Activated T-helper 1 cell treated with Interleukin-2 at 50 U/mL for 16 hours (primary cell): ENCODE data around the gene HAUS3.
"Not testable (repeated sequence)": the region's sequence is repeated elsewhere in the genome, so short reads cannot be mapped to it uniquely, and the experiment has no call there.

Experiments used
- DNase-seq: peaks from one replicate; pipeline ENCODE4 v3.0.0-alpha.2; 2020; ENCODE audit warnings: low read depth

HAUS3 gene

GRCh38 chr4:2220016-2220630, 21.8 kb downstream of the HAUS3 start:
- DNase-seq: peak; percentile 55

DNA sequence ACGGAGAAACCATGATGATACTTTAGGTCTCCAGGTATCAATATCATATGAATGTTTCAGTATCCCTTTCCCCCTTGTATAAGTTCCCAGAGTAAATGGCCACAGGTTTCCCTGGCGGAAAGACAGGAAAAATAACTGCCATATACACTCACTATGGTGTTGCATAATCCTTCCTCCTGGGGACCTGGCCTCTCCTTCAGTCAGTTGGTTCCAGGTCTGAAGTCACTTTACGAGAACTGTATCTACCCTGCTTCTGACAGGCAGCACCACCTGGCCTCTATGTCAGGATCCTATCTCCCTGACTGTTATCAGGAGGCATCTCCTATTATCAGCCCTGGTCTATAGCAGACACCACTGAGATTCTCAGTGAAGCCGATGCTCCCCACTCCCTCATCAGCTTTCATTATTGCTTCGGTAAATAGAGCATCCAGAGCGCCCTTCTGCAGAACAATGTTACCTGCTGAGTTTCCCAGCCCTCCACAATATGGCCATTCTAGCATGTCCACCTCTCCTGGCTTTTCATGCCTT, 22.6 kb downstream of the HAUS3 start:
- DNase-seq: no peak

- no peak for DNase-seq
These were observed 23.5 kb downstream of the HAUS3 start for GRCh38 chr4:2218436-2218835.

- no peak for DNase-seq
These were observed 24.2 kb downstream of the HAUS3 start for GRCh38 chr4:2217726-2218125.

DNA sequence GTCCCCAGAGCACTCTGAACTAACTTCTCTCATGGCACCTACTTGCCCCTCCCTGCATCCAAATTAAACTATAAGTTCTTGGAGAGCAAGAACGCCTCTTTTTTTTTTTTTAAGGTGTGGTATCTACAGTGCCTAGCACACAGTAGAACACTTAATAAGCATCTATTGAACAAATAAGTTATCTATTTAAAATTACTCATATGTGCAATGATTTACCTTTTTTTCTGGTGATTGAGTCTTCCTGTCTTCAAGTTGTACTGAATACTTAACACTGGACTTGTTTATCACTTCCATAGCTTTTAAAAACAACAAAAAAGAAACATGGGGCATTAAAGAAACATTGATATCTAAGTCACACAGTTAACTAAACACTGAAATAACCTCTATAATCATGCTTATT, 29.1 kb downstream of the HAUS3 start:
- no peak for DNase-seq

DNA sequence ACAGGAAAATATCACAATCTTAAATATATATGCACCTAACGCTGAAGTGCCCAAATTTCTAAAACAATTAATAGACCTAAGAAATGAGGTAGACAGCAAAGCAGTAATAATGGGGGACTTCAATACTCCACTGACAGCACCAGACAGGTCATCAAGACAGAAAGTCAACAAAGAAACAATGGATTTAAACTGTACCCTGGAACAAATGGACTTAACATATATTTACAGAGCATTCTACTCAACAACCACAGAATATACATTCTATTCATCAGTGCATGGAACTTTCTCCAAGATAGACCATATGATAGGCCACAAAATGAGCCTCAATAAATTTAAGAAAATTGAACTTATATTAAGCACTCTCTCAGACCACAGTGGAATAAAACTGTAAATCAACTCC, 39.1 kb downstream of the HAUS3 start:
- not testable (repeated sequence) for DNase-seq

- no peak for DNase-seq
These were observed 47.4 kb downstream of the HAUS3 start for GRCh38 chr4:2194496-2194895.

GRCh38 chr4:2193326-2193725, 48.6 kb downstream of the HAUS3 start:
- DNase-seq: no peak

GRCh38 chr4:2186865-2187172, 55.1 kb downstream of the HAUS3 start:
- no peak for DNase-seq

DNA sequence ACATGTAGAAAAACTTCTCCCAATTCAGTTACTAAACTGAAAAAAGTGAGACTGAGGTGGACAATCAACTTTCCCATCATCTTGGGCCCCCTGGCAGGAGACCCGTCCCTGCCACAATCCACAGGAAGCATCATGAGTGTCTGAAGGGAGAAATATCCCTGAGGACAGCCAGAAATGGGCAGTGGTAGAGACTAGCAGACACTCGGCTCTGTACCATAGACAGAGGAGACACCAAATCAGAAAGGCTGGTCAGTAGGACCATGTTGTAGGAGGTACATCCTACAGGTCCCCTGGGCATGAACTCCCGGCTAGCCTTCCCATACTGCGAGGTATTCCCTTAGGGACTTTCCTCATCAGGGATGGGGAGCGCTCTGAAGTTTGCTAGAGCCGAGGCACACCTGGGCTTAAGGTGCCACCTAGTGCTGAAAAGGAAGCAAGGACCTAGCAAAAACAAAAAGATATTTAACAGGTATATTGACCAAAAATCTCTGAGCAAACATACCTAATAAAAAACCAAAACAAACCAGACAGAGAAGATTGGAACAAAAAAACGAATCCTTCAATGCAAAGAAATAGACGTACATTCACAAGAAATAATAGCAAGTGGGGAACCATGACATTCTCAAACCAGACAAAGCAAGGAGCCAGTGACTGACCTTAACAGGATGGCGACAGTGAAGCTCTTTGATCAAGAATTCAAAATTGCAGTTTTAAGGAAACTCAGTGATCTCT, 55.6 kb downstream of the HAUS3 start:
- no peak for DNase-seq

GRCh38 chr4:2183394-2183793, 58.5 kb downstream of the HAUS3 start:
- no peak for DNase-seq

GRCh38 chr4:2182994-2183393, 58.9 kb downstream of the HAUS3 start:
- no peak for DNase-seq

DNA sequence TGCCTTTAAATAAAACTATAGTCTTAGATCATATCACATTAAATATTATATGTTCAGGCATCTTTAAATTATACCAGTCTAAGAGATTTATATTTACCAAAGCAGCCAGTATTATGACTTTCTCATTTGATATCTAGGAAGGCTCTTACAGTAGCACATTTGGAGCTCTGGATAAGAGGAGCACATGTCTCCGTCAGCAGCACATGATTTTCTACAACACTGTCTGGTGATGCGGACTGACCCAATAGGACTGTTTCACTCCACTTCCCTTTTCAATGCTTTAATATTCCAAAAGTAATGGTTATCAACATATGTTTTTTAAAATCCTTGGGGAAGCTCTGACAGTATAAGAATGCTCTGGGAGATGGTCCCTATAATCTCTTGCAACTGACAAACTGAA, 61.5 kb downstream of the HAUS3 start:
- no peak for DNase-seq

DNA sequence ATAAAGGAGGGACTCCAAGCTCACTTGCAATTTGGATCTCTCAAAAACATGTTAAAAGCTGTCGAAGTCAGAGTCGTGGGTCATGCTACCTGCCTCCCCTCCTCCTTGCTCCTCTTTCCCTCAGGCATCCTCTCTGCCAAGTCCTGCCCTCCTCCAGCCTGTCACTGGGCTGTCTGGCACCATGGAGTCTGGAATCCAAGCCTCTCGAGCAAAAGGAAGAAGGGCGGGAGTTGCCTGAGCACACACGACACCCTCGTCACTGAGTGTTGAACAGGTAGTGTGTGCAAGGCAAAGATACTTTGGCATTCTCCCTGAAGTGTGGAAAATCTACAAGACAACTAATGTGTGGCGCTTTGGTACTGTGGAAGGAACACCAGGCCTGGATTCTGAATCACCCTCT, 62.2 kb downstream of the HAUS3 start:
- DNase-seq: no peak

DNA sequence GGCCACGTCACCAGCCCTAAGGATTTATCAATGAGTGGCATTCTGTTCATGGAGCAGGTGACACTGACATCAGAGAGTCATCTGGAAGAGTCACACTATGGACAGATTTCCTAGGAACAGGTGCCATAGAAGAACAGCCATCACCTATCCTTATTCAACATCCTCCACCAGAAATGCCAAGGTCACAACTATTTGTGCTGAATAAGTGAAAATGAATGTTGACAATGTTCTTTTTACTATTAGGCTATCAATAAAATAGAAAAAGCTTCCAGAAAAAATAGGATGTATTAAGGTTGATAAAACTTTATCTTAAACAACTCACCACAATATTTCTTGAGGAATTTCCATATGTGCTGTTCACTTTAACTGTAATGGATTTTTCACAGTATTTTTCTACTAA, 62.9 kb downstream of the HAUS3 start:
- no peak for DNase-seq
